GM10847 (cell line): ENCODE results near the gene LUZP2.

ENCODE experiments used
- POLR2A ChIP-seq: IDR thresholded peaks from 2 replicates; pipeline ENCODE4 v1.6.1; 2011; ENCODE audit not compliant: insufficient read length; ENCODE audit errors: extremely low read depth

Gene LUZP2

GRCh38 chr11:24709928-24710565 lies 213.2 kb downstream of the LUZP2 start:
- TF ChIP-seq POLR2A = no peak

GRCh38 chr11:24714601-24715000 lies 217.7 kb downstream of the LUZP2 start:
- TF ChIP-seq POLR2A = no peak

- no peak for TF ChIP-seq POLR2A
Observed at GRCh38 chr11:24716403-24716802, 219.6 kb downstream of the LUZP2 start.

GRCh38 chr11:24723231-24723630 lies 226.4 kb downstream of the LUZP2 start:
- no peak for TF ChIP-seq POLR2A

- no peak for TF ChIP-seq POLR2A
Observed at GRCh38 chr11:24731554-24731953, 234.7 kb downstream of the LUZP2 start.

GRCh38 chr11:24734742-24735237 lies 237.9 kb downstream of the LUZP2 start:
- TF ChIP-seq POLR2A = no peak

GRCh38 chr11:24738972-24739371 lies 242.1 kb downstream of the LUZP2 start:
- no peak for TF ChIP-seq POLR2A

- TF ChIP-seq POLR2A = no peak
Observed at GRCh38 chr11:24739637-24740036, 242.8 kb downstream of the LUZP2 start.

GRCh38 chr11:24747275-24748251 lies 250.7 kb downstream of the LUZP2 start:
- no peak for TF ChIP-seq POLR2A

- TF ChIP-seq POLR2A = no peak
Observed at GRCh38 chr11:24748261-24748660, 251.4 kb downstream of the LUZP2 start.

- no peak for TF ChIP-seq POLR2A
Observed at GRCh38 chr11:24754406-24754805, 257.6 kb downstream of the LUZP2 start.

- no peak for TF ChIP-seq POLR2A
Observed at GRCh38 chr11:24755260-24755839, 258.5 kb downstream of the LUZP2 start.

- no peak for TF ChIP-seq POLR2A
Observed at GRCh38 chr11:24759742-24760141, 262.9 kb downstream of the LUZP2 start.

- no peak for TF ChIP-seq POLR2A
Observed at GRCh38 chr11:24760681-24761080, 263.8 kb downstream of the LUZP2 start.

- no peak for TF ChIP-seq POLR2A
Observed at GRCh38 chr11:24762076-24762475, 265.2 kb downstream of the LUZP2 start.

GRCh38 chr11:24767411-24767810 lies 270.6 kb downstream of the LUZP2 start:
- TF ChIP-seq POLR2A = no peak
